GM18519 (cell line): Measurements from ENCODE around the gene BLOC1S2.
"Not testable (repeated sequence)": the region's sequence is repeated elsewhere in the genome, so short reads cannot be mapped to it uniquely, and the experiment has no call there.

ENCODE experiments used
- ATAC-seq: cut with Tn5 transposase; IDR thresholded peaks from one replicate; pipeline ENCODE4 v1.9.1; 2021; ENCODE audit warnings: mild to moderate bottlenecking, moderate library complexity; ENCODE audit not compliant: unreplicated experiment, low FRiP score

Gene BLOC1S2

DNA sequence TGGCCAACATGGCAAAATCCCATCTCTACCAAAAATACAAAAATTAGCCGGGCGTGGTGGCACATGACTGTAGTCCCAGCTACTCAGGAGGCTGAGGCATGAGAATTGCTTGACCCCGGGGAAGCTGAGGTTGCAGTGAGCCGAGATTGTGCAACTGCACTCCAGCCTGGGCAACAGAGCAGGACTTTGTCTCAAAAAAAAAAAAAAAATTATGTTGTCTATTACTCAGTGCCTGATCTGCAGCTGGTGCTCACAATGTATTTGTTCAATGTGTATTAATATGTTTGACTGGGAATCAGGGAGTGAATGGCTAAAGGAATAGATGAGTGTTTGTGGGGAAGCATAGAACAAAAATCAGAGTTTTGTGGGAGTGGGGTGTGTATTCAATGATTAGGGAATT lies 5.8 kb upstream of the BLOC1S2 start:
- not testable (repeated sequence) for ATAC-seq

DNA sequence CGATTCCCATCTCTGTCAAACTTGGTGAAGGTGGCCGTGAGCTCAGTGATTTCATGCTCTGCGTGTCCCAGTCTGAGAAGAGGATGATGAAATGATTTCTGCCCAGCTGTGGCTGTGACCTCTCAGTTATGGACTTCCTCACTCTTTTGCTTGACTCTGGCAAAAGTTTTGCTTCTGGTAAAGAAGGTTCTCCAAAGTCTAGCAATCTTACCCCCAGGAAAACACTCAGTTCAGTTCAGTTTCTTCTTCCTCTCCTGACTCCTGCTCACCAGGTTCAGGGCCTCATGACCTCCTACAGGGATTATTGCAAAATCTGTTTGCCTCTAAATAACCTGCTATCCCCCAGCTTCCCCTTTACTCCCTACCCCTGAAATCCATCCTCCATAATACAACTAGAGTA lies 4.9 kb upstream of the BLOC1S2 start:
- ATAC-seq: no peak

DNA sequence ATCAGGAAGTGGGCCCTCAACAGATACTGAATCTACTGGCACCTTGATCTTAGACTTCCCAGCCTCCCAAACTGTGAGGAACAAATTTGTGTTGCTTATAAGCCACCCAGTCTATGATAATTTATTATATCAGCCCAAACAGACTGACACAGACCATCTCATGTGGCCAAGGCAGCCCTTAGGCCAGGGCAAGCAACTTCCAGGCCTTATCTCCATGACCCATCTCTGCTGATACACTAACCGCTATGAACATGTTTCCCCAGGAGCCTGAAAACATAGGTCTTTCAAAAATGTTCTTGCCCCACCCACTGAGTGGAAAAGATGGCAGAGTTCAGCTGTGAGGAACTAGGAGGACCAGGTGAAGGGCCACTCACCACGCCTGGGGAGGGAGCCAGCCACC lies 3.2 kb upstream of the BLOC1S2 start:
- ATAC-seq: no peak

DNA sequence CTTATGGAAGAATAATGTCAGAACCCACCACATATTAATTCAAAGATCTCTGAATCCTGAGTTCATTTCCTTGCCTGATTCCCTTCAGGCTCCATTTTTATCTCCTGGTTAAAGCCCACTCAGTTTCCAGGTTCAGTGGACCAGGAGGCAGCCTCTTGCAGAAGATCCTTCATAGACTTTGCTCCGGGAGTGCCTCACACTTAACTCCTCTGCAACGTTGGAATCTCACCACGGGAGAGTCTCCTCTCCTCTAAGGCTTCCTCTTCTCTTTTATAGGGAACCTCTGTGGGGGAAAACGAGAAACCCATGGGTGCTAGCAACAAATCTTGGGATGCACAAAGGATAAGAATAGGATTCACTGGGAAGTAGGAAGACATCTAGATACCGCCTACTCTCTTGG lies 1.7 kb upstream of the BLOC1S2 start:
- ATAC-seq: no peak

DNA sequence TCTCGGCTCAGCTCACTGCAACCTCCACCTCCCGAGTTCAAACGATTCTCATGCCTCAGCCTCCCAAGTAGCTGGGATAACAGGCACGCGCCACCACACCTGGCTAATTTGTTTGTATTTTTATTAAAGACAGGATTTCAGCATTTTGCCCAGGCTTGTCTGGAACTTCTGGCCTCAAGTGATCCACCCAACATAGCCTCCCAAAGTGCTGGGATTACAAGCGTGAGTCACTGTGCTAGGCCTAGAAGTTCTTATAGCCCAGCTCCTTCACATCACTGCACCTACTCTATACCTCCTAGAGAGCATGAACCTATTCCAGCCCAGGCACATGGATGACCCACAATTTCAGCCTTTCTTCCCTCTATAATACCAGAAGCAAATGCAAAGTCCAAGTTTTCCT lies 1.3 kb upstream of the BLOC1S2 start:
- ATAC-seq: no peak

DNA sequence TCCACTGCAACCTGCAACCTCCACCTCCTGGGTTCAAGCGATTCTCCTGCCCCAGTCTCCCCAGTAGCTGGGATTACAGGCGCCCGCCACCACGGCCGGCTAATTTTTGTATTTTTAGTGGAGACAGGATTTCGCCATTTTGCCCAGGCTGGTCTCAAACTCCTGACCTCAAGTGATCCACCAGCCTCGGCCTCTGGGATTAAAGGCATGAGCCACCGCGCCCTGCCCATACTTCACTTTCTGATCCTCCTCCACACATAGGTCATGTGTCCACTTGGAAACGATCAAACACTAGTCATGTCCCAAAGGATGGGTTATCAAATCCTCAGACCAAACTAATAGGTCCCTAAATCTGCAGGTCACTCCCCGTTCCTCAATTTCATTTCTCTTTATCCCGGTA lies 1.2 kb downstream of the BLOC1S2 start:
- not testable (repeated sequence) for ATAC-seq

DNA sequence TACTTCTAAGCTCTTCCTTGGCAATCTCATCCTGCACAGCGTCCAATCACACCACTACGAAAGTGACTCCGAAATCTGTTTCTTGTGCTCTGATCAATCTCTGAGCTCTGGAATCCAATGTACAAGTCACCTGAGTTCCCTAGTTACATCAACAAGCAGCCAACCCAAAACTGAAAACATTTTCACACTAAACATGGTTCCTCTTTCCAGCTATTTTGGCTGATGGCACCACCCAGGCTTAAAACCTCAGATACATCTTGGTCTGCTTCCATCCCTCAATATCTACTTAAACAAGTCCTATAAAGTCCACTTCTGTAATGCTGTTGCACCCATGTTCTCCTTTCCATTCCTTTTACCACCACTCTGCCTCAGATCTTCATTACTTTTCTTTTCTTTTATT lies 3.6 kb downstream of the BLOC1S2 start:
- ATAC-seq: no peak

DNA sequence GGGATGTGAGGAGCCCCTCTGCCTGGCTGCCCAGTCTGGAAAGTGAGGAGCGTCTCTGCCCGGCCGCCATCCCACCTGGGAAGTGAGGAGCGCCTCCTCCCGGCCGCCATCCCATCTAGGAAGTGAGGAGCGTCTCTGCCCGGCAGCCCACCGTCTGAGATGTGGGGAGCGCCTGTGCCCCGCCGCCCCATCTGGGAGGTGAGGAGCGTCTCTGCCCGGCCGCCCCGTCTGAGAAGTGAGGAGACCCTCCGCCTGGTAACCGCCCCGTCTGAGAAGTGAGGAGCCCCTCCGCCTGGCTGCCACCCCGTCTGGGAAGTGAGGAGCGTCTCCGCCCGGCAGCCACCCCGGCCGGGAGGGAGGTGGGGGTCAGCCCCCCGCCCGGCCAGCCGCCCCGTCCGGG lies 9.5 kb downstream of the BLOC1S2 start:
- not testable (repeated sequence) for ATAC-seq

DNA sequence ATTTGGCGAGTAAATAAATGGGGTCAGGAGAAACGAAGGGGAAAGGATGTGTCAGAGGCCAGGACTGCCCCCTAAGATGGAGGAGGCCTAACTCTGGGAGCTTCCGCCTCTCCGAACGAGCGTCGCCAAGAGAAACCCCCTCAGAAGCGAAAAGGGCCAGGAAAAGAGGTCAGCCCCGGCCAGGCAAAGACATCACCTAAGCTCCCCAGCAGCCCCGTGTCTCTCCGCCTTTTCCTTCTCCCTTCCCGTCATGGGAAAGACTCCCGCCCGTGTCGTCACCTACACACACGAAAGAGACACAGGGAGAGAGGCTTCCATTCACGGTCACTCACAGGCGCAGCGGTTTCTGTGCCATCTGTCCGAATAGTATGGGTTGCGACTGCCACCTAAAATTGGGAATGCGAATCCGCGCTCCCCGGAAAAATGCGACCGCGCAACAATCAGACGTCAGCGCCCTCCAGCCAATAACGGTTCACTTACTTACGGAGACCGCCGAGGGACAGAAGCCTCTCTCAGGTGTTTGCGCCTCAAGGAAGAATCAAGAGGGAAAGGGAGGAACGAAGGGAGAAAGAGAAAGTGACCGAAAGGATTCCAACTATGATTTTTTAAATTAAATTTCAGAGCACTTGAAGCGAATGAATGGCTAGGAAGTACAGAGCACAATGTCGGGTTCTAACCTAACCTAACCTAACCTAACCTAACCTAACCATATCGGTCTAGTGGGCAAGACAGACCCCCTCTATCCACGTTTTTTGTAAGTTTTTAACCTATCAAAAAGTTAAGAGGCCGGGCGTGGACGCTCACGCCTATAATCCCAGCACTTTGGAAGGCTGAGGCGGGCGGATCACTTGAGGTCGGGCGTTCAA lies 19.0 kb downstream of the BLOC1S2 start, which contains the start of gene CWF19L1:
Gene CWF19L1, minus strand, starts transcription at position 400 of the 866 bp plus-strand sequence. Its CDS starts 45 bp downstream, at position 355.
- ATAC-seq: peak; percentile 56

DNA sequence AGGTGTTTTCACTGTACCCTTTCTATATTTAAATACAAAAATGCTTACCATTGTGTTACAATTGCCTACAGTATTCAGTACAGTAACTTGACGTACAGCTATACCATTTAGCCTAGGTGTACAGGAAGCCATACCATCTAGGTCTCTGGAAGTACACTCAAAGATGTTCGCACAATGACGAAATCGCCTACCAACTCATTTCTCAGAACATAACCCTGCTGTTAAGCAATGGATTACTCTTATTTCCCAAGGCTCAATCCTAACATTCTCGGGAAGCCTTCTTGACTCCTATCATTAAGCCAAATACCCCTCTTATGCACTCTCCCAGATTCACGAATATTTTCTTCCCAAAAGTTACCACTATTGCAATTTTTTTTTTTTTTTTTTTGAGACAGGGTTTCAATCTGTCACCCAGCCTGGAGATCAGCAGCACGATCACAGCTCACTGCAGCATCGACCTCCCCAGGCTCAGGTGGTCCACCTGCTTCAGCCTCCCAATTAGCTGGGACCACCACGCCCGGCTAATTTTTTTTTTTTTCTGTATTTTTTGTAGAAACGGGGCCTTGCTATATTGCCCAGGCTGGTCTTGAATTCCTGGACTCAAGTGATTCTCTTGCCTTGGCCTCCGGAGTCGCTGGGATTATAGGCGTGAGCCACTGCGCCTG lies 20.5 kb downstream of the BLOC1S2 start:
- ATAC-seq: no peak

DNA sequence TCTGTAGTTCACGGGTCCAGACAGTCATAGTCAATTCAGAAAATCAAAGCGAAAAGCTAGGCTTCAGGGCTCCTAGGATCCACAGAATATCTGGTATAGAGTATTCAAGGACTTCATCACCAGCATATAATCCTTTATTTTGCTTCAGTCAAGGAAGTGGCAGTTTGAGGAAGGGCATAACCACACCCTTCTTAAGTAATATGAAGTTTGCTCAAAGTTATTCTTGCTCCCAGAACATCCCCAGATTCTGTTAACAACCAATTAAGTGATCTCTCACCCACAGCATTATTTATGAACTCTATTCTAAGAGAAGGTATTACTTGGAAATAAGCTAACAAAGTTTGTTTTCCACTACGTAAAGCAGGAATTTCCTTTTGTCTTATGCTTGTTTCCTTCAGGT lies 32.3 kb downstream of the BLOC1S2 start:
- ATAC-seq: no peak

DNA sequence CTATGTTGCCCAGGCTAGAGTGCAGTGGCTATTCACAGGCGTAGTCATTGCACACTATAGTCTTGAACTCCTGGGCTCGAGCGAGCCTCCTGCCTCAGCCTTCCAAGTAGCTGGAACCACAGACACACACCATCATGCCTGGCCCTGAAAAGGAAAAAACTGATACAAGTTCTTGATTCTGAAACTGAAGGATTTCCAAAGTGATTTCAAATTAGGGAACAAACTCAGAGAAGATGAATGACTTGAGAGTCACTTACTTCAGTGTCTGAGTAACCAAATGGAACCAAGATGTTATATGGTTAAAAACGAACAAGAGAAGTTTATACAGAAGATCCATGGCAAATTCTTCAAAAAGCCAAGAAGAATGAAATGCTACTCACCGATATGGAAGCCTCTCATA lies 33.4 kb downstream of the BLOC1S2 start:
- no peak for ATAC-seq

DNA sequence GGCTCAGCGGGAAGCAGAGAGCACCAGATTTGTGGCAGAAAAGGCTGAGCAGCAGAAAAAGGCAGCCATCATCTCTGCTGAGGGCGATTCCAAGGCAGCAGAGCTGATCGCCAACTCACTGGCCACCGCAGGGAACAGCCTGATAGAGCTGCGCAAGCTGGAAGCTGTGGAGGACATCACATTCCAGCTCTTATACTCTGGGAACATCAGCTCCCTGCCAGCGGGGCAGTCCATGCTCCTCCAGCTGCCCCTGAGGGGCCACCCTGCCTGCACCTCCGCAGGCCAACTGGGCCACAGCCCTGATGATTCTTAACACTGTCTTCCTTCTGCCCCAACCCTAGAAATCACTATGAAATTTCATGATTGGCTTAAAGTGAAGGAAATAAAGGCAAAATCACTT lies 37.7 kb downstream of the BLOC1S2 start:
- no peak for ATAC-seq

DNA sequence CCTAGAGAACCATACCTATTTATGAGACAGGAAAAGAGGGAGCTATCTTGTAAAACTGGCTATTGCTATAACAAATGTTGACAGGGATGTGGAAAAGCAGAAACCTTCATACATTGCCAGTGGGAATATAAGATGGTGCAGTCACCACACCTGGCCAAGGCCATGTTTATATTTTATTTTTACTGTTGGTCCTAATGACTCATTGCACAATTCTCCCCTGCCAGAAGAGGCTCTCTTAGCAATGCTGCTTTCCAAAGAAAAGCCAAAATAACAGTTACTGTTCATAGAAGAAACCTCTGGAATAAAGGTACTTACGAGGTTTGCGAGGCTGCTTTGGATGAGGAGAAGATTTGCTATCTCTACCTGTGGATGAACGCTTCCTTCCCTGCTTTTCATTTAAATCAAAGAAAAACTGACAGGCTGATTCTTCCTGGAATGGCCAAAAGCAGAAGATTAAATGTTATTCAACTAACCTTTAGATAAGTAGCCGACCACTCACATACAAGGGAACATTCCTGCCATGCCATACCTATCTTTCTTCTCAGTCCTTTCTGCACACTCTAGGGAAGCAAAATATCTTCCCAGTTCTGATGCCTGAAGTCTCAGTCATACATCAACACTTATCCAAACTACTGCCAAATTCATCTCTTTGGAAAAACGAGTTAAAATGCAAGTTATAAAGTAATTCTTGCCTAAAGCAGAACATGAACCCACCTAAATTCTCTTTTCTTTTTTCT lies 40.8 kb downstream of the BLOC1S2 start:
- no peak for ATAC-seq

DNA sequence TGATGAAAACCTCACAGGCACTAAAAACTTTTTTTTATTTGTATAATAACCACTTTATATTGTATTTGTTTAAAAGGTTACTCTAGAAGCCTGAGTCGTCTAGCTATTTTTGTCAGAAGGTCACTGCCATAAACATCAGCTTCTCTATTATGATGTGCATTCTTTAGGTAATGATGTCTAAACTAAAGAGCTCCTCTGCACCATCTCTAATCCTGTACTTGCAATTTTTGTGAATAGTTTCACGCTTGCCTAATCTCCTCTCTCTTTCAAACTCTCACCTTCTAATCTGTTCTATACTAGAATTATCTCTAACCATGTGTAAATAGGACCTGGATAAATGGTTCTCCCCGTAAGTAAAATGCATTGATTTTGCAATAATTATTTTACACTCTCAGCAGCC lies 46.6 kb downstream of the BLOC1S2 start:
- no peak for ATAC-seq

DNA sequence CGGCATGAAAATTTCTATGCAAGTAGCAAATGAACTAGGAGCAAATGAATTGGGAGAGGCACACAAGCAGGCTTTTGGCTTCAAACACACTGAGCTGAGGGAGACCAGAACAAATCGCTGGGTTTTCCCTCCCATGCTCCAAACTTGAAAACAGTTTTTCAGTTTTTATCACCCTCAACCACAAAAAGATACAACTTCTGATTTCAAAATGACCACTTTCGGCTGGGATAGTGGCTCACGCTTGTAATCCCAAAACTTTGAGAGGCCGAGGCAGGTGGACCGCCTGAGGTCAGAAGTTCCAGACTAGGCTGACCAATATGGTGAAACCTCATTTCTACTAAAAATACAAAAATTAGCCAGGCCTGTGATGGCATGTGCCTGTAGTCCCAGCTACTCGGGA lies 48.1 kb downstream of the BLOC1S2 start:
- ATAC-seq: no peak

DNA sequence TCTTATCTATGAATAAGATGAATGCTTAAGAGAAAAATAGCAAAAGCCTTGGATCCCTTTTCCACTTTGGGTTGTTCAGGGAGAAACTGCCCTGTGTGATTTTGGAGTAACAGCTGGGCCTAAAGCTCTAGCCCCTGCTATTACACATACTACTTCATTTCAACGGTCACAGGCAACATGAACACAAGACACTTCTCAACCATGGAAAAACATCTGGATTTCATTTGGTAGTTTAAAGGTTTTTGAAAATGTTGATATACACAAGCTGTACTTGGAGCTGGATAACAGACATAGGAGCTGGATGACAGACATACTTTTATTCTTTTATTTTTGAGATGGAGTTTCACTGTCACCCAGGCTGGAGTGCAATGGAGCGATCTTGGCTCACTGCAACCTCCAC lies 54.4 kb downstream of the BLOC1S2 start:
- ATAC-seq: no peak

DNA sequence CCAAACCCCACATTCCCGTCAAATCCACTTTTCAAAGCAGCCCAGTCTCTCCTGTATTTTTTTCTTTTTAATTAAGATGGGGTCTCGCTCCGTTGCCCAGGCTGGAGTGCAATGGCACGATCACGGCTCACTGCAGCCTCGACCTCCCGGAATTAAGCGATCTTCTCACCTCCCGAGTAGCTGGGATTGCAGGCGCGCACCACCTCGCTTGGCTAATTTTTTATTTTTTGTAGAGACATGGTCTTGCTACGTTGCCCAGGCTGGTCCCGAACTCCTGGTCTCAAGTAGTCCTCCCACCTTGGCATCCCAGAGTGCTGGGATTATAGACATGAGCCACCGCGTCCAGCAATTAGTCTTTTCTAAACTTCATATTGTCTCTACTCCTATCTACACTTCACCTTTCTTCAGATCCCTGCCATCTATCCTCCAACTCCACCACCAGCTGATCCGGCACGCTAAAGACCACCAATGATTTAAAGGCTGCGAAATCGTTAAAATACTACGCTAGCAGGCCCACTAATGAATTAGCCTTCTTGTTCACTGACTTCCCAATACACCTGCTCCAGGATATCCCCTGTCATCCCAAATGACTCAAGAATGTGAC lies 56.6 kb downstream of the BLOC1S2 start:
- no peak for ATAC-seq

DNA sequence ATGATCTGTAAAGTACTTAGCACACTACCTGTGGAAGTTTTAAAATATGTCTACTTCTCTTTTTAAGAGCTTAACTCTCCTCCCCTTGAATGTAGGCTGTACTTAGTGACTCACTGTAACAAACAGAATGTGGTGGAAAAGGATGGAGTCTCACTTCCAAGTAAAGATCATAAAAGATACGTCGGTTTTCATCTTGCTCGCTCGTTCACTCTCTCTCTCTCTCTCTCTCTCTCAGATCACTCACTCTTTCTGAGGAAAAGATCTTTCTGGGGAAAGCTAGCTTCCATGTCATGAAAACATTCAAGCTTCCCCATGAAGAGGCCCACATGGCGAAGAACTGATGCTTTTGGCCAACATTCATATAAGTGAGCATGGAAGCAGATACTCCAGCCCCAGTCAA lies 62.6 kb downstream of the BLOC1S2 start:
- no peak for ATAC-seq
